ENCODE data around the gene TTC27. TPM values are rescaled to one million over a fixed set of nuclear protein-coding genes. Genes with fewer than 3 reads are reported as not detected.
"Not testable (repeated sequence)": the region's sequence is repeated elsewhere in the genome, so short reads cannot be mapped to it uniquely, and the experiment has no call there.

The TTC27 gene
- polyA plus RNA-seq, 4 donors, result 3.4 to 14.6 (median 8.1) TPM

DNA sequence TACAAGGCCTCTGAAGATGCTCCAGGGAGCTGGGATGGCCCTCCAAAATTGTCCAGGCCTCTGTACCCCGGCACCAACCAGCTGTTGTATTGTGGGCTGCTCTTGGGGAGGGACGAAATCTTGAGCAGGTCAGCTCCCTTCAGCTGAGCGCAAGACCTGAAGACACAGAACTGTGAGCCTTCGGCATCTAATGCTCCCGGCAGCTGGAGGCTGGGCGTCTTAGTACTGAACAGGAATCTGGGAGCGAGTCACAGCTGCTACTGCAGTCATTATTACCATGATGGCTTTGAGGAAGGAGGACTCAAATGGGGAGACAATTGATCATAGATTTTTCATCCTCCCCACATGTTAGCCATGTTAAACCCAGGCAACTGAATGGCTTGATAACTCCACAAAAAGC, 236.0 kb downstream of the TTC27 start:
- Histone ChIP-seq H3K4me1 (ENCODE audit: control insufficient read depth in 3 of 3, insufficient read depth in 2 of 3, low read depth in 1 of 3, low read length in 2 of 3) (no peaks in the 10 kb centered on the region), H3K27me3 (ENCODE audit: control insufficient read depth in 3 of 3, insufficient read depth in 3 of 3, low read length in 3 of 3) (no peaks in the 10 kb centered on the region), H3K36me3 (ENCODE audit: control insufficient read depth in 3 of 3, insufficient read depth in 2 of 3, low read depth in 1 of 3, low read length in 3 of 3) (no peaks in the 10 kb centered on the region), H3K27ac (ENCODE audit: low read depth in 1 of 3, low read length in 2 of 3) (no peak overlapping the region), H3K4me3 (ENCODE audit: low read depth in 1 of 3, low read length in 3 of 3) (no peak overlapping the region), H3K9me3 (ENCODE audit: control insufficient read depth in 2 of 2, insufficient read depth in 1 of 2, low read depth in 1 of 2, low read length in 1 of 2) (no peaks in the 10 kb centered on the region)
- no peak for DNase-seq
- no peak for FAIRE-seq
- 86 to 90% (median 88%) methylated on average over 7 of the region's 7 CpGs for WGBS, 3 donors

DNA sequence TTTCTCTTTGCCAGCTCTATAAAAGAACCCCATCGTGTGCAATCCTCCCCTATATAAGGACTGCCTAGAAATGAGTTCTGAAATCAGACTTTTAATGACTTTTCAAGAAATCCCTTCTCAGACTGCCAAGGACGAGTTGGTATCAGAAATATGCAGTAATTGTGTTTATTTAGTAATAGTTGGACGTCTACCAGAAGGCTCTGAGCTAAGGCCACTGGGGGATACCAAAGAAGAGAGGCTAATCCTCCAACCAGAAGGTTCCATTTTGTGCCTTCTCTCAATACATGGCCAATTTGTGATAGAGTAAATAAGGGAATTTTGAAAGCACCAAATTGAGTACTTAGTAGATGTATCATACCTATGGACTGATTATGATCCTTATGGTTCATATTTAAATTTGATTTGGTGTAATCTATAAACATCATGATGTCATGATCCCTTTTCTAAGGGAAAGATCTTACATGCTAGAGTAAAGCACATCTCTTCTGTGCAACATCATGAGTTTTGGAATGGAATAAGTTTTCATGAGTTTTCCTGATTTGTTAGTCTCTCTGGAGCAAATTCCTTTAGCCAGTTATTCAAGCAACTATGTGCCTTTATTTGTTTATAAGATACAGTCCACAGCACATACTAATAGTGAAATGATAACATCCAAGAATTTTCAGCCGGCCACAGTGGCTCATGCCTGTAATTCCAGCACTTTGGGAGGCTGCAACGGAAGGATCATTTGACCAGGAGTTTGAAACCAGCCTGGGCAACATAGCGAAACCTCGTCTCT, 236.7 kb downstream of the TTC27 start:
- WGBS, 3 donors, result 57 to 62% (median 62%) methylated on average over 7 of the region's 7 CpGs
- DNase-seq (no peak), FAIRE-seq (no peak)
- no peaks in the 10 kb centered on the region for H3K36me3 ChIP-seq (ENCODE audit: control insufficient read depth in 3 of 3, insufficient read depth in 2 of 3, low read depth in 1 of 3, low read length in 3 of 3)
- no peaks in the 10 kb centered on the region for H3K9me3 ChIP-seq (ENCODE audit: control insufficient read depth in 2 of 2, insufficient read depth in 1 of 2, low read depth in 1 of 2, low read length in 1 of 2)
- H3K27ac ChIP-seq (ENCODE audit: low read depth in 1 of 3, low read length in 2 of 3), result no peak overlapping the region
- no peaks in the 10 kb centered on the region for H3K27me3 ChIP-seq (ENCODE audit: control insufficient read depth in 3 of 3, insufficient read depth in 3 of 3, low read length in 3 of 3)
- no peak overlapping the region for H3K4me3 ChIP-seq (ENCODE audit: low read depth in 1 of 3, low read length in 3 of 3)
- H3K4me1 ChIP-seq (ENCODE audit: control insufficient read depth in 3 of 3, insufficient read depth in 2 of 3, low read depth in 1 of 3, low read length in 2 of 3), result no peaks in the 10 kb centered on the region

DNA sequence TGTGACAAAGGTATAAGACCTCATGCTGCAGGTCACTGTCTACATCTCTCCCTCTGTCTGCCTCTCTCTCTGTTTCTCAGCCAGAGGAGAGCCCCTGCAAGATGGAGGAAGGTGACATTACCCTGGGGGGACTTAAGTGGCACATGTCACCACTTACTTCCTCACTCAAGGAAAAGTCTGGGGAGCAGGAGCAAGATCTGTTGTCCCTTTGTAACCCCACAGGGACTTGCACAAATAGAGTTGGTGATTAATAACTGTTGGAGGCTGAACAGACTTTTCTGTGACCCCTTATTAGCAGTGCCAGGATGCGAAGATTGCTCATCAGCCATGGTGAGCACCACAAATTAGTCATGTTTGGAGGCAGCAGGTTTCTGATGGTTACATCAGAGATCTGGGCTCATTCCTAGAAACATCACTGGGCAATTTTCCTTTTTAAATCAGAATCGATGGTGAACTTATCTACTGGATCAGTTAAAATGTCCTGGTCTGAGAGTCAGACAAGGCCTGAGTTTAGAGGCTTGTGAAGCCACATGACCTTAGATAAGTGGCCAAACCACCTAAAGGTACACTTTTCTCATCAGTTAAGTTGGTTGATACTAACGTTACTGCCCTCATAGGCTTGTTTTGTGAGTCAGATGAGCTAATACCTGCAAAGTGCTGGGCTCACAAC, 237.7 kb downstream of the TTC27 start:
- no peaks in the 10 kb centered on the region for H3K9me3 ChIP-seq (ENCODE audit: control insufficient read depth in 2 of 2, insufficient read depth in 1 of 2, low read depth in 1 of 2, low read length in 1 of 2)
- FAIRE-seq (no peak), DNase-seq (no peak)
- no peaks in the 10 kb centered on the region for H3K27me3 ChIP-seq (ENCODE audit: control insufficient read depth in 3 of 3, insufficient read depth in 3 of 3, low read length in 3 of 3)
- WGBS, 3 donors, result 43 to 64% (median 59%) methylated on average over 3 of the region's 3 CpGs
- H3K27ac ChIP-seq (ENCODE audit: low read depth in 1 of 3, low read length in 2 of 3), result no peak overlapping the region
- H3K4me1 ChIP-seq (ENCODE audit: control insufficient read depth in 3 of 3, insufficient read depth in 2 of 3, low read depth in 1 of 3, low read length in 2 of 3), result no peaks in the 10 kb centered on the region
- H3K4me3 ChIP-seq (ENCODE audit: low read depth in 1 of 3, low read length in 3 of 3), result no peak overlapping the region
- H3K36me3 ChIP-seq (ENCODE audit: control insufficient read depth in 3 of 3, insufficient read depth in 2 of 3, low read depth in 1 of 3, low read length in 3 of 3), result no peaks in the 10 kb centered on the region

- DNase-seq; H3K27me3 ChIP-seq (ENCODE audit: control insufficient read depth in 3 of 3, insufficient read depth in 3 of 3, low read length in 3 of 3); H3K4me1 ChIP-seq (ENCODE audit: control insufficient read depth in 3 of 3, insufficient read depth in 2 of 3, low read depth in 1 of 3, low read length in 2 of 3); H3K36me3 ChIP-seq (ENCODE audit: control insufficient read depth in 3 of 3, insufficient read depth in 2 of 3, low read depth in 1 of 3, low read length in 3 of 3); H3K4me3 ChIP-seq (ENCODE audit: low read depth in 1 of 3, low read length in 3 of 3); H3K9me3 ChIP-seq (ENCODE audit: control insufficient read depth in 2 of 2, insufficient read depth in 1 of 2, low read depth in 1 of 2, low read length in 1 of 2); H3K27ac ChIP-seq (ENCODE audit: low read depth in 1 of 3, low read length in 2 of 3): not testable (repeated sequence)
- peak; percentile 87 for FAIRE-seq
- 72 to 90% (median 88%) methylated on average over 1 of the region's 1 CpG for whole genome bisulfite sequencing, 3 donors
Observed at GRCh38 chr2:32866462-32866861, 238.6 kb downstream of the TTC27 start.
